A673 (cell line): ENCODE data around the gene SCGB1C1. TPM values are rescaled to one million over a fixed set of nuclear protein-coding genes. Genes with fewer than 3 reads are reported as not detected.

Experiments used
- BruUV-seq: library from RNA; stranded (reverse); fragments of 400-500 nt; replicated peaks from 2 replicates; lab custom pipeline; 2021; lab: Mats Ljungman, UMichigan
- CTCF ChIA-PET: fragments of 300-600 bp; sonication (Branson Sonifier 250); formaldehyde crosslinking; loops from one replicate; lab custom pipeline; 2022; ENCODE audit warnings: antibody characterized with exemption; lab: Charles Lee
- POLR2A ChIA-PET: fragments of 300-600 bp; sonication (Branson Sonifier 250); formaldehyde crosslinking; loops from one replicate; lab custom pipeline; 2022; ENCODE audit warnings: antibody characterized with exemption; ENCODE audit not compliant: low non-redundant PET; lab: Charles Lee
- DNase-seq: peaks from one replicate; pipeline ENCODE4 v3.0.0-alpha.2; 2015; ENCODE audit warnings: low spot score
- H3K27ac ChIP-seq: fragments of 200-600 bp; sonication (generic); 2 replicates; pipeline ENCODE4 v1.5.1; 2016; ENCODE audit warnings: mixed run types, low read depth, mild to moderate bottlenecking, mixed read lengths, antibody characterized with exemption, low read length; ENCODE audit not compliant: poor library complexity, severe bottlenecking
- H3K27me3 ChIP-seq: fragments of 200-600 bp; sonication (generic); replicated peaks from 2 replicates; pipeline ENCODE4 v1.6.1; 2017; ENCODE audit warnings: mixed run types, low read depth, mild to moderate bottlenecking, mixed read lengths, antibody characterized with exemption, low read length; ENCODE audit not compliant: insufficient read depth, poor library complexity
- H3K36me3 ChIP-seq: fragments of 200-600 bp; sonication (generic); 2 replicates; pipeline ENCODE4 v1.6.1; 2016; ENCODE audit warnings: mixed run types, mild to moderate bottlenecking, mixed read lengths, antibody characterized with exemption, low read length; ENCODE audit not compliant: insufficient read depth, poor library complexity, severe bottlenecking
- H3K4me1 ChIP-seq: fragments of 200-600 bp; sonication (generic); 2 replicates; pipeline ENCODE4 v1.6.1; 2017; ENCODE audit warnings: mixed run types, mild to moderate bottlenecking, mixed read lengths, antibody characterized with exemption, low read length; ENCODE audit not compliant: insufficient read depth, poor library complexity, severe bottlenecking
- H3K4me3 ChIP-seq: fragments of 200-600 bp; sonication (generic); 2 replicates; pipeline ENCODE4 v1.5.1; 2016; ENCODE audit warnings: low read depth, mixed run types, mild to moderate bottlenecking, mixed read lengths, low read length; ENCODE audit not compliant: poor library complexity, severe bottlenecking
- H3K9me3 ChIP-seq: fragments of 200-600 bp; sonication (generic); 2 replicates; pipeline ENCODE4 v1.6.1; 2016; ENCODE audit warnings: mixed run types, low read depth, mild to moderate bottlenecking, mixed read lengths, antibody characterized with exemption, low read length; ENCODE audit not compliant: poor library complexity, severe bottlenecking
- CTCF ChIP-seq: fragments of 300-800, 200-600 bp; sonication (generic); conservative IDR thresholded peaks from 2 replicates; pipeline ENCODE4 v1.5.1; 2017; ENCODE audit warnings: low read depth, mild to moderate bottlenecking, antibody characterized with exemption, low read length, moderate library complexity, mixed read lengths
- EZH2 ChIP-seq: fragments of 200-600 bp; sonication (generic); IDR thresholded peaks from 2 replicates; pipeline ENCODE4 v1.6.1; 2017; ENCODE audit warnings: borderline replicate concordance, low read depth, mild to moderate bottlenecking, mixed read lengths, antibody characterized with exemption, low read length; ENCODE audit not compliant: poor library complexity, severe bottlenecking
- intact Hi-C: fragments of 100-400 bp; cut with micrococcal nuclease; formaldehyde crosslinking; loops from one replicate; pipeline ENCODE4 v1.10.0; 2022; ENCODE audit not compliant: unreplicated experiment
- total RNA-seq: library from RNA; stranded (reverse); gene quantifications from 2 replicates; pipeline ENCODE4 v1.2.3, GENCODE V29; 2021

Gene SCGB1C1
- total RNA-seq, 1 experiment from 2014 or later = not detected

GRCh38 chr11:211741-212140 lies 18.9 kb downstream of the SCGB1C1 start:
- BruUV-seq = no TSS peak
- Histone ChIP-seq H3K27ac (no peak overlapping the region), H3K27me3 (no peaks in the 10 kb centered on the region), H3K36me3 (peaks cover 61% of the 10 kb centered on the region), H3K4me1 (peaks cover 22% of the 10 kb centered on the region), H3K4me3 (no peak overlapping the region), H3K9me3 (no peaks in the 10 kb centered on the region)
- DNase-seq = no peak
- intact Hi-C loops = no loop called here
- TF ChIP-seq CTCF = no peak
- TF ChIP-seq EZH2 = no peak
- POLR2A ChIA-PET = no interaction called here
- CTCF ChIA-PET = no interaction called here

- no TSS peak for BruUV-seq
- intact Hi-C loops = no loop called here
- H3K9me3 ChIP-seq = no peaks in the 10 kb centered on the region
- no peak for DNase-seq
- POLR2A ChIA-PET = no interaction called here
- no peak overlapping the region for H3K27ac ChIP-seq
- H3K4me1 ChIP-seq = peaks cover 28% of the 10 kb centered on the region
- H3K27me3 ChIP-seq = no peaks in the 10 kb centered on the region
- no peak overlapping the region for H3K4me3 ChIP-seq
- TF ChIP-seq CTCF (no peak), EZH2 (no peak)
- peaks cover 61% of the 10 kb centered on the region for H3K36me3 ChIP-seq
- CTCF ChIA-PET = no interaction called here
Measured at GRCh38 chr11:212150-213100, 19.5 kb downstream of the SCGB1C1 start.

- no peak for DNase-seq
- TF ChIP-seq EZH2 (no peak), CTCF (no peak)
- CTCF ChIA-PET = no interaction called here
- H3K36me3 ChIP-seq = peaks cover 61% of the 10 kb centered on the region
- intact Hi-C loops = no loop called here
- no TSS peak for BruUV-seq
- H3K27me3 ChIP-seq = no peaks in the 10 kb centered on the region
- H3K4me1 ChIP-seq = peaks cover 34% of the 10 kb centered on the region
- H3K27ac ChIP-seq = no peak overlapping the region
- no peaks in the 10 kb centered on the region for H3K9me3 ChIP-seq
- POLR2A ChIA-PET = no interaction called here
- no peak overlapping the region for H3K4me3 ChIP-seq
Measured at GRCh38 chr11:213111-213510, 20.2 kb downstream of the SCGB1C1 start.
